Heart left ventricle (tissue), 13 donors: ENCODE results near the gene TMEM272.

Experiments used
- CTCF ChIP-seq, 12 donors: fragments of 200-600 bp; sonication (generic) in 4 of 12; IDR thresholded peaks; one replicate each; pipeline versions ENCODE4 v1.5.0 to v1.8.0; 2018 to 2022; ENCODE audit warnings: antibody characterized with exemption in 12 of 12, mild to moderate bottlenecking in 5 of 12
- POLR2A ChIP-seq, 2 donors: fragments of 450-650 bp; IDR thresholded peaks; one replicate each; pipeline ENCODE4 v1.6.1; 2017; ENCODE audit warnings: antibody characterized with exemption in 2 of 2, mild to moderate bottlenecking in 2 of 2, moderate library complexity in 2 of 2
- donor health status: ischemic (EF 13 %, LVEDD 7.1; RV severe dilation, severe dysfunction).
- donor health status: DM: no; HTN: yes; CAD: no.
- donor health status: DM: no; HTN: no; CAD: no.
- donor health status: ischemic (EF 25% LVEDD 6.9; RV normal size, moderate dysfunction).
- donor health status: ischemic (EF 25% LVEDD 5.7; RV mildly dilated, moderate dysfunction).
- donor health status: ischemic (EF 35%, LVEDD 5.7; RV mildly dilated, moderate dysfunction).
- donor health status: nonischemic (EF 11% LVEDD 7.7; RV severe dilation, severe dysfunction).
- donor health status: DM: yes; HTN: yes; CAD: no.
- donor health status: PGD.
- donor health status: ischemic (EF 29% LVEDD 5.4; RV normal size, mild dysfunction).
- donor health status: nonischemic (EF 23%, LVEDD 6.1; RV moderate dilation, normal function).

DNA sequence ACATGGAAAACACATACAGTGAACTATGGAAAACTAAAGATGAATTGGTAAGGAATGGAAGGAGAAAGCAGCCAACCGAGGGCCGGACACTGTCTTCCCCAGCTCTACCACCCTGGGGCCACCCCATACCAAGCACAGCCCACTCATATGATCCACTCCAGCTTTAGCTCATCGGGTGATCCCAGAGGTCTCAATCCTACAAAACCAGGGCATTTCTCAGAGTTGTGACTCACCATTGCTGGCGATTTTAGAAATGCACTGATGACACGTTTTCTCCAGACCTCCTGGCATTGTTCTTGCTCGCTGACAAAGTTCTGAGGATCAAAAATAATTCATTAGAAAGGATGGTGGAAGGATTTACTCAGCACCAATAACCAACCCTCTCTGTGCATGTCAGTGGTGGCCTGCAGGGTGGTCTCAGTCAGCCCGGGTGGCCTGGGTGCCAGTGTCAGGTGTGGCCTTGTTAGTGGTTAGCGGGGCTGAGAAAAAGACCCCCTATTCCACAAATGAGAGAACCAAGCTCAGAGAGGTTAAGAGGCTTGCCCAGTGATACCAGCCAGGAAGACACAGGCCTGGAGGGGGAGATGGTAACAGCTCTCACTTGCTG, 6.6 kb downstream of the TMEM272 start:
- TF ChIP-seq CTCF (IDR thresholded peaks at IDR 0.05) = no peak
- no peak for TF ChIP-seq POLR2A (IDR thresholded peaks at IDR 0.05)
